Activated B cell treated with CpG ODN at 0.5 μM for 24 hours (primary cell): Measurements from ENCODE around the gene NSUN7. TPM values are rescaled to one million over a fixed set of nuclear protein-coding genes. Genes with fewer than 3 reads are reported as not detected.

Experiments used
- ATAC-seq: fragments of 200-7000 bp; cut with Tn5 transposase; one replicate; pipeline ENCODE4 v1.10.0; 2021; ENCODE audit warnings: low read depth, mild to moderate bottlenecking, moderate library complexity
- CTCF ChIA-PET: fragments of 350-600 bp; sonication (Branson Sonifier 250); formaldehyde crosslinking; loops from one replicate; lab custom pipeline; 2021; ENCODE audit warnings: antibody characterized with exemption; lab: Charles Lee
- POLR2A ChIA-PET: fragments of 350-600 bp; sonication (Branson Sonifier 250); formaldehyde crosslinking; loops from one replicate; lab custom pipeline; 2021; ENCODE audit warnings: antibody characterized with exemption; lab: Charles Lee
- DNase-seq: peaks from one replicate; pipeline ENCODE4 v3.0.0; 2022
- H3K27ac Mint-ChIP-seq: one replicate; pipeline ENCODE4 v1.8.0; 2020; ENCODE audit warnings: mixed read lengths
- H3K27me3 Mint-ChIP-seq: one replicate; pipeline ENCODE4 v1.8.0; 2021; ENCODE audit warnings: mixed read lengths
- H3K36me3 Mint-ChIP-seq: one replicate; pipeline ENCODE4 v1.8.0; 2021; ENCODE audit warnings: low read depth, mixed read lengths
- H3K4me1 Mint-ChIP-seq: one replicate; pipeline ENCODE4 v1.8.0; 2021; ENCODE audit warnings: mixed read lengths
- H3K4me3 Mint-ChIP-seq: one replicate; pipeline ENCODE4 v1.8.0; 2020; ENCODE audit warnings: mild to moderate bottlenecking, mixed read lengths
- H3K9me3 Mint-ChIP-seq: one replicate; pipeline ENCODE4 v1.8.0; 2020; ENCODE audit warnings: mixed read lengths
- intact Hi-C: fragments of 100-400 bp; cut with micrococcal nuclease; formaldehyde crosslinking; loops from one replicate; pipeline ENCODE4 v1.15.1; 2024
- total RNA-seq: library from RNA; stranded (reverse); gene quantifications from 2 replicates; pipeline ENCODE4 v1.2.3, GENCODE V29; 2022
- TF ChIP-seq, protein P1 (sequence below): fragments of 200-600 bp; IDR thresholded peaks from one replicate; pipeline ENCODE4 v1.8.0; 2022; ENCODE audit warnings: antibody characterized with exemption, mild to moderate bottlenecking

The NSUN7 gene
- total RNA-seq, 1 donor from 2014 or later = 1.6 TPM

DNA sequence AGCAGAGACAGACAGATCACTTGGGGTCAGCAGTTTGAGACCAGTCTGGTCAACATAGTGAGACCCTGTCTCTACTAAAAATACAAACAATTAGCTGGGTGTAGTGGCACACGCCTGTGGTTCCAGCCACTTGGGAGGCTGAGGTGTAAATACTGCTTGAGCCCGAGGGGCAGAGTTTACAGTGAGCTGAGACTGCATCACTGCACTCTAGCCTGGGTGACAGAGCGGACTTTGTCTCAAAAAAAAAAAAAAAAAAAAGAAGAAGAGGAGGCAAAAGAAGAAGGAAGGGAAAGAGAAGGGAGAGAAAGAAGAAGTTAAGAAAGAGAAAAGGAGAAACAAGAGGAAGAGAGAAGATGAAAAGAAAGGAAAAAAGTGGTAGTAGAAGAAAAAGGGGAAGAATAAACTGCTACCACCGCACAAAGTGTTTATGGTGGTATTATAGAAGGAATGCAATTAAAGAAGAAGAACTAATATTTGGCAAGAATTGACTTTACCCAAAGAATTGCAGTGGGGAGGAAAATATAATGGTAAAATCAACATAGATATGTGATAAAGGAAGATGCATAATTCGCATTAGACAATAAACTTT lies 19.6 kb upstream of the NSUN7 start:
- TF ChIP-seq, protein P1, sequence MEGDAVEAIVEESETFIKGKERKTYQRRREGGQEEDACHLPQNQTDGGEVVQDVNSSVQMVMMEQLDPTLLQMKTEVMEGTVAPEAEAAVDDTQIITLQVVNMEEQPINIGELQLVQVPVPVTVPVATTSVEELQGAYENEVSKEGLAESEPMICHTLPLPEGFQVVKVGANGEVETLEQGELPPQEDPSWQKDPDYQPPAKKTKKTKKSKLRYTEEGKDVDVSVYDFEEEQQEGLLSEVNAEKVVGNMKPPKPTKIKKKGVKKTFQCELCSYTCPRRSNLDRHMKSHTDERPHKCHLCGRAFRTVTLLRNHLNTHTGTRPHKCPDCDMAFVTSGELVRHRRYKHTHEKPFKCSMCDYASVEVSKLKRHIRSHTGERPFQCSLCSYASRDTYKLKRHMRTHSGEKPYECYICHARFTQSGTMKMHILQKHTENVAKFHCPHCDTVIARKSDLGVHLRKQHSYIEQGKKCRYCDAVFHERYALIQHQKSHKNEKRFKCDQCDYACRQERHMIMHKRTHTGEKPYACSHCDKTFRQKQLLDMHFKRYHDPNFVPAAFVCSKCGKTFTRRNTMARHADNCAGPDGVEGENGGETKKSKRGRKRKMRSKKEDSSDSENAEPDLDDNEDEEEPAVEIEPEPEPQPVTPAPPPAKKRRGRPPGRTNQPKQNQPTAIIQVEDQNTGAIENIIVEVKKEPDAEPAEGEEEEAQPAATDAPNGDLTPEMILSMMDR = no peak
- Mint-ChIP-seq H3K9me3 (no peaks in the 10 kb centered on the region), H3K36me3 (no peaks in the 10 kb centered on the region), H3K27me3 (no peaks in the 10 kb centered on the region), H3K27ac (no peak overlapping the region), H3K4me1 (peaks cover 10% of the 10 kb centered on the region), H3K4me3 (no peak overlapping the region)
- CTCF ChIA-PET = no interaction called here
- ATAC-seq (no peak), DNase-seq (no peak)
- POLR2A ChIA-PET = no interaction called here
- intact Hi-C loops = no loop called here

DNA sequence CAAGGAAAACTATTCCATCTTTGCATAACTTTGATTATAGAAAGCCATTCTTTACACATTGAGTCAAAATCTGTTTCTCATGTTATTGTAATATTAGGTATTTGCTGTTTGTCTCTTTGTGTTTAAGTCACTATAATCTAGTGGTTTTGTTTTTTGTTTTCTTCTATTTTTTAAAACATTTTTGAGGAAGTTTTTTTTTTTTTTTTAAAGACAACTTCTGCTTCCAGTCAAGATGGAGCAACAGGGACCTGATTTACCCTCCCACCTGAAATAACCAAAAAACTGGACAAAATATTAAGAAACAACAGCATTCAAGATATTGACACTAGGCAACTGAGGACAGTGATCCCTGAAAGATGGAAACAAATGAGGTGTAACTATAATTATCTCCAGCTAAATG lies 18.4 kb upstream of the NSUN7 start:
- ATAC-seq (no peak), DNase-seq (no peak)
- Mint-ChIP-seq H3K36me3 (no peaks in the 10 kb centered on the region), H3K4me1 (peaks cover 10% of the 10 kb centered on the region), H3K9me3 (no peaks in the 10 kb centered on the region), H3K4me3 (no peak overlapping the region), H3K27me3 (no peaks in the 10 kb centered on the region), H3K27ac (no peak overlapping the region)
- ChIA-PET CTCF (no interaction called here), POLR2A (no interaction called here)
- TF ChIP-seq, protein P1 = no peak
- intact Hi-C loops = no loop called here

DNA sequence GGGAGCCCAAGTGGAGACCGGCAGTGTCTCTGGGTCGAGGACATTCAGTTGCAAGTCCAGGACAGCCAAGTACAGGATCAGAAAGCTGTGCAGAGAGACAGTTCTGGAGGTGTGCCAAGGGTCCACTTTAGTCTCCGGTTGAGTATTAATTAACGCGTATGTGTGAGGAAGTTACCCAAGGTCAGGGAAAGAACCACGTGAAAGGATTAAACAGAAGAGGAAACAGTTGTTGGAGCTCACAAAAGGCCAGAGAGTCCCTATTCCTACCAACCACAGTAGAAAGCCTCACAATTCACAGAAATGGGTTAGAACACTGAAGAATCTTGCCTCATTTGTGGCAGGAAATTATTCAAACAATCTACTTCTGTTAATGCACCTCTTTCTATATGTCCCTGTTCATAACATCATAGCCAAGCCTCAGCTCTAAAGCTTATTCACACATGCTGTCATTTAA lies 17.9 kb upstream of the NSUN7 start:
- intact Hi-C loops = no loop called here
- H3K27me3 Mint-ChIP-seq = no peaks in the 10 kb centered on the region
- peaks cover 10% of the 10 kb centered on the region for H3K4me1 Mint-ChIP-seq
- CTCF ChIA-PET = no interaction called here
- H3K27ac Mint-ChIP-seq = no peak overlapping the region
- no peak overlapping the region for H3K4me3 Mint-ChIP-seq
- TF ChIP-seq, protein P1 = no peak
- ATAC-seq (no peak), DNase-seq (no peak)
- H3K9me3 Mint-ChIP-seq = no peaks in the 10 kb centered on the region
- no peaks in the 10 kb centered on the region for H3K36me3 Mint-ChIP-seq
- POLR2A ChIA-PET = no interaction called here

DNA sequence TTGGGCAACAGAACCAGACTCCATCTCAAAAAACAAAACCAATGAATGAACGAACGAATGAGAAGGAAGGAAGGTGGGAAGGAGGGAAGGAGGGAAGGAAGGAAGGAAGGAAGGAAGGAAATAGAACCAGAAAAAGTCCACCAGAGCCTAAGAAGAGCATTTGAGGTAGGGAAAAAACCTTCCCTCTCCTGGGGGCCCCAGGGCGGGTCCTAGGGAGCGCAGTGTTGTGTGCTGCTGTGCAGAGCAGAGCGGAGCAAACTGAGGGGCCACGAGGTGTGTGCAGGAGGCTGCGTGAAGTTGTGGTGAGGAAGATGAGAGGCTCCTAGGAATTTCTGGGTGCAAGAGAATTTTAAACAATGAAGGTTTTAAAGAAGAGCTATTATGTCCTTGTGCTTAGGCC lies 16.0 kb upstream of the NSUN7 start:
- Mint-ChIP-seq H3K36me3 (no peaks in the 10 kb centered on the region), H3K9me3 (no peaks in the 10 kb centered on the region), H3K4me1 (peaks cover 10% of the 10 kb centered on the region), H3K27me3 (peaks cover 2% of the 10 kb centered on the region), H3K27ac (no peak overlapping the region), H3K4me3 (no peak overlapping the region)
- TF ChIP-seq, protein P1 = no peak
- POLR2A ChIA-PET = no interaction called here
- no peak for ATAC-seq
- intact Hi-C loops = no loop called here
- no peak for DNase-seq
- CTCF ChIA-PET = interaction anchor here (1.7 kb wide), 1 partner anchor 163 kb away, joined by 4 read pairs; no protein-coding TSS in a partner anchor

DNA sequence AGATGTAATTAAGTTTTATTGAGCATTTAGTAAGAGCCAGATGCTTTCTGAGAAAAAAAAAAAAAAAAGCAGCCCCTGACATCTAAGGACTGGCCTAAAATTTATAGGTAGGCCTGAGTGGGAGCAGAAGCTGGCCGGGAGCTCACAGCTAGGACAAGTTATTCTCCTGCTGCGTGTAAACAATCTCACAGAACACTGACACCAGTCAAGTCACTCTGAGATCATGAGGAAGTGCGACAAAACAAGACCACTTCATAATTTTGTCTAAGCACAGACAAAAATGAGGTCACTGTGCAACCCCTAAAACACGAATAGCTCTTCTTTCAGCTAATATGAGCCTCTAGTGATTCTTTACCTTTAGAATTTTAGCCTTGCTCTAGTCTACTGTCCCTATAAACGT lies 15.3 kb upstream of the NSUN7 start:
- peaks cover 2% of the 10 kb centered on the region for H3K27me3 Mint-ChIP-seq
- no peak overlapping the region for H3K27ac Mint-ChIP-seq
- DNase-seq = no peak
- TF ChIP-seq, protein P1 = no peak
- POLR2A ChIA-PET = interaction anchor here (0.7 kb wide), 1 partner anchor 136 kb away, joined by 3 read pairs; no protein-coding TSS in a partner anchor
- H3K9me3 Mint-ChIP-seq = no peaks in the 10 kb centered on the region
- intact Hi-C loops = no loop called here
- no peak for ATAC-seq
- CTCF ChIA-PET = interaction anchor here (1.7 kb wide), 1 partner anchor 163 kb away, joined by 4 read pairs; no protein-coding TSS in a partner anchor
- H3K36me3 Mint-ChIP-seq = no peaks in the 10 kb centered on the region
- peaks cover 10% of the 10 kb centered on the region for H3K4me1 Mint-ChIP-seq
- no peak overlapping the region for H3K4me3 Mint-ChIP-seq
